OCI-LY3 (cell line): ENCODE data around the gene SDC1.

Experiments
- CTCF ChIP-seq: fragments of 200-600, 300-600 bp; sonication (generic); IDR thresholded peaks from 2 replicates; pipeline ENCODE4 v1.5.1; 2014; ENCODE audit warnings: antibody characterized with exemption, low read length, low read depth
- EZH2phosphoT487 ChIP-seq: fragments of 200-600 bp; shearing (Covaris generic); IDR thresholded peaks from 2 replicates; pipeline ENCODE4 v1.6.1; 2018; ENCODE audit warnings: antibody characterized with exemption, mixed run types, low read depth

GRCh38 chr2:20181761-20182160 lies 43.2 kb downstream of the SDC1 start:
- TF ChIP-seq CTCF: no peak
- TF ChIP-seq EZH2phosphoT487: no peak
